Measurements from ENCODE around the gene GDPD2.

GRCh38 chrX:70427365-70427764 lies 4.3 kb downstream of the GDPD2 start:
- no peak for TF ChIP-seq CTCF (IDR thresholded peaks at IDR 0.05)
- no peak for TF ChIP-seq POLR2A (IDR thresholded peaks at IDR 0.05)
- TF ChIP-seq EP300 (IDR thresholded peaks at IDR 0.05), result no peak
